OCI-LY3 (cell line): ENCODE results near the gene SNAPC2.

ENCODE experiments used
- H2AFZ ChIP-seq: fragments of 200-600, 300-600 bp; shearing (Covaris generic); 2 replicates; pipeline ENCODE4 v1.6.0; 2014; ENCODE audit warnings: antibody characterized with exemption, low read depth, low read length
- H3K27ac ChIP-seq: fragments of 200-600, 300-600 bp; sonication (generic); 2 replicates; pipeline ENCODE4 v1.5.1; 2014; ENCODE audit warnings: mild to moderate bottlenecking, low read length, moderate library complexity, mixed read lengths
- H3K27me3 ChIP-seq: fragments of 200-600, 300-600 bp; sonication (generic); 2 replicates; pipeline ENCODE4 v1.6.1; 2014; ENCODE audit warnings: low read depth, low read length, mixed read lengths
- H3K36me3 ChIP-seq: fragments of 200-600, 300-600 bp; sonication (generic); replicated peaks from 2 replicates; pipeline ENCODE3; 2014; ENCODE audit warnings: low read depth, low read length, mixed read lengths
- H3K4me1 ChIP-seq: fragments of 300-600, 200-600 bp; sonication (generic); 2 replicates; pipeline ENCODE4 v1.6.1; 2014; ENCODE audit warnings: low read length, mixed read lengths
- H3K4me2 ChIP-seq: fragments of 200-600, 300-600 bp; sonication (generic); 2 replicates; pipeline ENCODE4 v1.6.1; 2014; ENCODE audit warnings: low read length, mixed read lengths
- H3K4me3 ChIP-seq: fragments of 300-600, 200-600 bp; sonication (generic); 2 replicates; pipeline ENCODE4 v1.5.1; 2014; ENCODE audit warnings: antibody characterized with exemption, mild to moderate bottlenecking, low read length, moderate library complexity
- H3K79me2 ChIP-seq: fragments of 300-600, 200-600 bp; shearing (Covaris generic); 2 replicates; pipeline ENCODE4 v1.6.1; 2014; ENCODE audit warnings: mild to moderate bottlenecking, low read length, mixed read lengths
- H3K9ac ChIP-seq: fragments of 300-600, 200-600 bp; shearing (Covaris generic); 2 replicates; pipeline ENCODE4 v1.6.0; 2014; ENCODE audit warnings: mild to moderate bottlenecking, low read length, moderate library complexity
- H3K9me3 ChIP-seq: fragments of 200-600, 300-600 bp; shearing (Covaris generic); 2 replicates; pipeline ENCODE4 v1.6.1; 2014; ENCODE audit warnings: low read length, mixed read lengths; ENCODE audit not compliant: insufficient read depth
- H4K20me1 ChIP-seq: fragments of 200-600, 300-600 bp; sonication (generic); 2 replicates; pipeline ENCODE4 v1.6.1; 2016; ENCODE audit warnings: low read length, mixed read lengths; ENCODE audit not compliant: insufficient read depth
- CTCF ChIP-seq: fragments of 200-600, 300-600 bp; sonication (generic); IDR thresholded peaks from 2 replicates; pipeline ENCODE4 v1.5.1; 2014; ENCODE audit warnings: antibody characterized with exemption, low read length, low read depth
- EZH2phosphoT487 ChIP-seq: fragments of 200-600 bp; shearing (Covaris generic); IDR thresholded peaks from 2 replicates; pipeline ENCODE4 v1.6.1; 2018; ENCODE audit warnings: antibody characterized with exemption, mixed run types, low read depth

The SNAPC2 gene

GRCh38 chr19:7926727-7927604 is 6.8 kb downstream of the SNAPC2 start:
- no peaks in the 10 kb centered on the region for H3K9me3 ChIP-seq
- no peak overlapping the region for H2AFZ ChIP-seq
- H3K79me2 ChIP-seq, result no peaks in the 10 kb centered on the region
- H3K9ac ChIP-seq, result no peak overlapping the region
- H3K27ac ChIP-seq, result no peak overlapping the region
- H3K27me3 ChIP-seq, result no peaks in the 10 kb centered on the region
- H3K4me3 ChIP-seq, result no peak overlapping the region
- H3K36me3 ChIP-seq, result peaks cover 34% of the 10 kb centered on the region
- TF ChIP-seq EZH2phosphoT487, result no peak
- TF ChIP-seq CTCF, result no peak
- H3K4me1 ChIP-seq, result no peaks in the 10 kb centered on the region
- H3K4me2 ChIP-seq, result no peak overlapping the region
- H4K20me1 ChIP-seq, result no peaks in the 10 kb centered on the region

- no peaks in the 10 kb centered on the region for H3K9me3 ChIP-seq
- no peak overlapping the region for H3K4me3 ChIP-seq
- H4K20me1 ChIP-seq, result no peaks in the 10 kb centered on the region
- TF ChIP-seq CTCF (no peak), EZH2phosphoT487 (no peak)
- no peaks in the 10 kb centered on the region for H3K4me1 ChIP-seq
- no peak overlapping the region for H2AFZ ChIP-seq
- H3K4me2 ChIP-seq, result no peak overlapping the region
- H3K36me3 ChIP-seq, result peaks cover 36% of the 10 kb centered on the region
- no peaks in the 10 kb centered on the region for H3K79me2 ChIP-seq
- H3K27me3 ChIP-seq, result no peaks in the 10 kb centered on the region
- H3K9ac ChIP-seq, result no peak overlapping the region
- no peak overlapping the region for H3K27ac ChIP-seq
Measured at GRCh38 chr19:7927605-7928333, 7.6 kb downstream of the SNAPC2 start.

GRCh38 chr19:7928334-7928706 is 8.2 kb downstream of the SNAPC2 start:
- peaks cover 39% of the 10 kb centered on the region for H3K36me3 ChIP-seq
- H3K27ac ChIP-seq, result no peak overlapping the region
- H3K9ac ChIP-seq, result no peak overlapping the region

More at GRCh38 chr19:7928334-7928706, 8.2 kb downstream of the SNAPC2 start:
- Histone ChIP-seq H3K79me2 (no peaks in the 10 kb centered on the region), H3K9me3 (no peaks in the 10 kb centered on the region), H3K4me1 (no peaks in the 10 kb centered on the region), H4K20me1 (0 out of 2 replicates have a peak, but pooled peaks cover under 1% of the 10 kb centered on the region), H3K27me3 (no peaks in the 10 kb centered on the region), H3K4me3 (no peak overlapping the region), H3K4me2 (no peak overlapping the region), H2AFZ (no peak overlapping the region)
- TF ChIP-seq EZH2phosphoT487 (no peak), CTCF (no peak)
